H9 (cell line): Measurements from ENCODE around the gene TKTL1. TPM values are rescaled to one million over a fixed set of nuclear protein-coding genes. Genes with fewer than 3 reads are reported as not detected.
"Not testable (repeated sequence)": the region's sequence is repeated elsewhere in the genome, so short reads cannot be mapped to it uniquely, and the experiment has no call there.

Source experiments
- DNase-seq: peaks from one replicate; pipeline ENCODE4 v3.0.0-alpha.2; 2017
- H2AFZ ChIP-seq: one replicate; pipeline ENCODE4 v1.6.1; 2013; ENCODE audit warnings: mild to moderate bottlenecking, low read length, control low read depth, moderate library complexity
- H2AK5ac ChIP-seq: 2 replicates; pipeline ENCODE4 v1.6.1; 2013; ENCODE audit warnings: low read length, control low read depth, mixed read lengths; ENCODE audit not compliant: insufficient read length
- H2BK120ac ChIP-seq: one replicate; pipeline ENCODE4 v1.6.1; 2013; ENCODE audit warnings: low read depth, mild to moderate bottlenecking, low read length, control low read depth, inconsistent platforms; ENCODE audit not compliant: poor library complexity, severe bottlenecking
- H2BK12ac ChIP-seq: 2 replicates; pipeline ENCODE4 v1.6.1; 2013; ENCODE audit warnings: low read length, control low read depth, mixed read lengths, low read depth; ENCODE audit not compliant: insufficient read length
- H2BK15ac ChIP-seq: 2 replicates; pipeline ENCODE4 v1.6.1; 2013; ENCODE audit warnings: low read depth, low read length, control low read depth
- H2BK20ac ChIP-seq: one replicate; pipeline ENCODE4 v1.6.1; 2013; ENCODE audit warnings: low read depth, mild to moderate bottlenecking, low read length, control low read depth, inconsistent platforms; ENCODE audit not compliant: poor library complexity, severe bottlenecking
- H2BK5ac ChIP-seq: 2 replicates; pipeline ENCODE4 v1.6.1; 2013; ENCODE audit warnings: low read length, control low read depth, mixed read lengths; ENCODE audit not compliant: insufficient read length
- H3K14ac ChIP-seq: 2 replicates; pipeline ENCODE4 v1.6.1; 2013; ENCODE audit warnings: low read length, control low read depth; ENCODE audit not compliant: insufficient read depth
- H3K18ac ChIP-seq: 2 replicates; pipeline ENCODE4 v1.6.1; 2013; ENCODE audit warnings: low read depth, mild to moderate bottlenecking, mixed read lengths, low read length, control low read depth; ENCODE audit not compliant: insufficient read length
- H3K23ac ChIP-seq: 2 replicates; pipeline ENCODE4 v1.6.1; 2013; ENCODE audit warnings: low read length, control low read depth, mixed read lengths, low read depth; ENCODE audit not compliant: insufficient read length
- H3K23me2 ChIP-seq: 2 replicates; pipeline ENCODE4 v1.6.1; 2013; ENCODE audit warnings: low read depth, mild to moderate bottlenecking, mixed read lengths, low read length, control low read depth; ENCODE audit not compliant: insufficient read length, poor library complexity, severe bottlenecking
- H3K27ac ChIP-seq: 2 replicates; pipeline ENCODE4 v1.5.1; 2013; ENCODE audit warnings: low read length, control low read depth, mixed read lengths, low read depth; ENCODE audit not compliant: insufficient read length
- H3K27me3 ChIP-seq: 2 replicates; pipeline ENCODE4 v1.6.1; 2013; ENCODE audit warnings: low read length, control low read depth, inconsistent platforms; ENCODE audit not compliant: insufficient read depth
- H3K4ac ChIP-seq: 2 replicates; pipeline ENCODE4 v1.6.1; 2013; ENCODE audit warnings: low read depth, mild to moderate bottlenecking, control low read depth, inconsistent platforms, low read length, moderate library complexity
- H3K4me1 ChIP-seq: 2 replicates; pipeline ENCODE4 v1.6.1; 2013; ENCODE audit warnings: low read length, control low read depth, inconsistent platforms; ENCODE audit not compliant: insufficient read depth
- H3K4me2 ChIP-seq: 2 replicates; pipeline ENCODE4 v1.6.1; 2013; ENCODE audit warnings: low read length, control low read depth, mixed read lengths; ENCODE audit not compliant: insufficient read length, insufficient read depth
- H3K56ac ChIP-seq: 2 replicates; pipeline ENCODE4 v1.6.1; 2013; ENCODE audit warnings: low read depth, mild to moderate bottlenecking, mixed read lengths, low read length, control low read depth; ENCODE audit not compliant: insufficient read length
- H3K79me1 ChIP-seq: 2 replicates; pipeline ENCODE4 v1.6.1; 2013; ENCODE audit warnings: low read depth, mild to moderate bottlenecking, moderate library complexity, low read length, control low read depth, inconsistent platforms; ENCODE audit not compliant: insufficient read depth, poor library complexity, severe bottlenecking
- H3K79me2 ChIP-seq: 2 replicates; pipeline ENCODE4 v1.6.1; 2013; ENCODE audit warnings: low read length, control low read depth, inconsistent platforms; ENCODE audit not compliant: insufficient read depth
- H3K9ac ChIP-seq: 2 replicates; pipeline ENCODE4 v1.6.1; 2013; ENCODE audit warnings: low read length, control low read depth, mixed read lengths; ENCODE audit not compliant: insufficient read length; ENCODE audit errors: extremely low read depth
- H3K9me3 ChIP-seq: one replicate; pipeline ENCODE4 v1.6.1; 2013; ENCODE audit warnings: low read depth, low read length, inconsistent platforms; ENCODE audit not compliant: control insufficient read depth
- H3T11ph ChIP-seq: one replicate; pipeline ENCODE4 v1.6.1; 2013; ENCODE audit warnings: mild to moderate bottlenecking, low read length, control low read depth, inconsistent platforms
- H4K20me1 ChIP-seq: one replicate; pipeline ENCODE4 v1.6.1; 2013; ENCODE audit not compliant: control insufficient read depth, insufficient read length, insufficient read depth
- H4K5ac ChIP-seq: 2 replicates; pipeline ENCODE4 v1.6.1; 2013; ENCODE audit warnings: low read depth, mild to moderate bottlenecking, mixed read lengths, low read length, control low read depth; ENCODE audit not compliant: insufficient read length
- H4K8ac ChIP-seq: replicated peaks from 2 replicates; pipeline ENCODE4 v1.6.1; 2013; ENCODE audit warnings: low read length, control low read depth, mixed read lengths, low read depth; ENCODE audit not compliant: insufficient read length
- H4K91ac ChIP-seq: 2 replicates; pipeline ENCODE4 v1.6.1; 2013; ENCODE audit warnings: low read depth, mild to moderate bottlenecking, moderate library complexity, mixed read lengths, low read length, control low read depth; ENCODE audit not compliant: insufficient read length
- H3K27ac Mint-ChIP-seq, 3 experiments: 2 replicates in 2 of 3; 3 replicates in 1 of 3; pipeline ENCODE4 v1.8.0; 2020 to 2021; ENCODE audit warnings: mixed read lengths in 3 of 3, mild to moderate bottlenecking in 1 of 3, moderate library complexity in 1 of 3
- H3K27me3 Mint-ChIP-seq: 2 replicates; pipeline ENCODE4 v1.8.0; 2021; ENCODE audit warnings: low read depth, mild to moderate bottlenecking, moderate library complexity, mixed read lengths
- H3K36me3 Mint-ChIP-seq, 3 experiments: 2 replicates in 2 of 3; 3 replicates in 1 of 3; pipeline ENCODE4 v1.8.0; 2020 to 2021; ENCODE audit warnings: low read depth in 3 of 3, mixed read lengths in 3 of 3; ENCODE audit not compliant: insufficient read depth in 1 of 3
- H3K4me1 Mint-ChIP-seq, 2 experiments: 2 replicates each; pipeline ENCODE4 v1.8.0; 2020; ENCODE audit warnings: mixed read lengths in 2 of 2
- H3K4me3 Mint-ChIP-seq, 2 experiments: 2 replicates in 1 of 2; 3 replicates in 1 of 2; pipeline ENCODE4 v1.8.0; 2020 to 2021; ENCODE audit warnings: mild to moderate bottlenecking in 2 of 2, mixed read lengths in 2 of 2, moderate library complexity in 1 of 2
- H3K9me3 Mint-ChIP-seq, 2 experiments: 2 replicates in 1 of 2; 3 replicates in 1 of 2; pipeline ENCODE4 v1.8.0; 2020; ENCODE audit warnings: mild to moderate bottlenecking in 2 of 2, mixed read lengths in 2 of 2, moderate library complexity in 1 of 2
- WGBS: extraction: QIAGEN DNeasy Blood & Tissue Kit; methylation state at CpG from one replicate; pipeline ENCODE4 v1.1.7; 2013; ENCODE audit warnings: missing lambda C conversion rate, low lambda C conversion rate, mixed read lengths; ENCODE audit not compliant: insufficient read length; ENCODE audit errors: extremely low coverage; 5-methylcytosine and 5-hydroxymethylcytosine counted together
- total RNA-seq: library from RNA; stranded (reverse); gene quantifications from 2 replicates; pipeline ENCODE4 v1.2.1, GENCODE V29; 2021

The TKTL1 gene
- total RNA-seq, 1 experiment from 2014 or later = not detected

DNA sequence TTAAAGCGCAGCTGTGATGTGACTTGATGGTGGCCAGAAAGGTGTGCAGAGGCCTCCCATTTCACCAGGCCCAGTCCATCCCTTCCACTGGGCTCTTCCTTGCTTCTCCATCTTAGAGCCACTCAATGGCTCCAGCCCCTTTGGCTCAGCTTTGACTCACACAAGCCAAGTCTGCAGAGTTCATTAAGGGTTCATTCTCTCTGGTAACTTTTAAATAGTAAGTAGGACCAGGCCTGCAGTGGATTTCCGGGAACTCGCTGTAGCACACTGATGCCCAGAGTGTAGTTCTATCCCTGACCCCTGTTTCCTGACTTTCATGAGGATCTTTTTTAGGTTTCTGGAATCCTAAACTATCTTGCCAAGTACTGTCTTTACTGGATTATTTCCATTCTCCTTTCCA is 26.4 kb upstream of the TKTL1 start:
- not testable (repeated sequence) for H3K4ac ChIP-seq, H2BK15ac ChIP-seq, H3K27ac ChIP-seq, H3K36me3 Mint-ChIP-seq, H4K5ac ChIP-seq, H3K14ac ChIP-seq, H3K27ac Mint-ChIP-seq, H4K8ac ChIP-seq, H4K20me1 ChIP-seq, H2AK5ac ChIP-seq, H3K9me3 Mint-ChIP-seq, H3K79me1 ChIP-seq, H2BK120ac ChIP-seq, H3K4me1 ChIP-seq, H3K27me3 Mint-ChIP-seq, H3K9me3 ChIP-seq, DNase-seq, H3K9ac ChIP-seq, H3K4me3 Mint-ChIP-seq, H2BK12ac ChIP-seq, H4K91ac ChIP-seq, H3K23me2 ChIP-seq, H3K4me1 Mint-ChIP-seq, H3T11ph ChIP-seq, H2BK5ac ChIP-seq, H3K23ac ChIP-seq, H3K56ac ChIP-seq, H3K18ac ChIP-seq, H3K27me3 ChIP-seq, H2BK20ac ChIP-seq, H3K4me2 ChIP-seq, H3K79me2 ChIP-seq, H2AFZ ChIP-seq
- WGBS = no CpG with 5 or more reads among the region's 3 CpGs

DNA sequence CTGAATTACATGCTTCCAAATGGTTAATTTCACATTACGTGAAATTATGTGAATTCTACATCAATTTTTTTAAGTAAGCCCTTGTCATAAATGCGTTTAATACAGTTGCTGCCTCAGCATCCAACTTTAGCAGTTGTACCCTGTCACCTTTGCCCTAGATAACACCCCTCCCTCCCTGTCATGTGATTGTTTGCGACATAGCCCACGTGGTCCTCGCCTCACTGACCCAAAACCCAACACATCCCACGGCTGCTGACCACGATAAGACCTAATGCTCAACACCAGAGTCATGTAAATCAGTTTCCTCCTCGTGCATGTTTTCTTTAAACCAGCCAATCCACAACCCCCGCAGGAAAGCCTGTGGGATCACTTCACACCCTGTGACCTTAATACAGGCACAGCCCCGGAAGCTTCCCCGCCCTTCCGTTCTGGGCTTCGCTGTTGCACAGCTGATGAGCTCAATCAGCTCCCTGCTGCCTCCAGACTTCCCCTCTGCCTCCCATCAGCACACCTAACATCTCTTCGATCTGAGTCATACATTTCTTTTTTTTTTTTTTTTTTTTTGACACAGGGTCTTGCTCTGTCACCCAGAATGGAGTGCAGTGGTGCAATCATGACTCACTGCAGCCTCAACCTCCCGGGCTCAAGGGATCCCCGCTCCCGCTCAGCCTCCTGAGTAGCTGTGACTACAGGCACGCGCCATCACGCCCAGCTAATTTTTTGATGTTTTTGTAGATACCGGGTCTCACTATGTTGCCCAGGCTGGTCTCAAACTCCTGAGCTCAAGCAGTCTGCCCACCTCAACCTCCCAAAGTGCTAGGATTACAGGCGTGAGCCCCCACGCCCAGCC is 10.9 kb upstream of the TKTL1 start:
- H3K9me3 Mint-ChIP-seq, H3K27me3 Mint-ChIP-seq, H2BK20ac ChIP-seq, H3K27ac ChIP-seq, H4K8ac ChIP-seq, H3T11ph ChIP-seq, H3K27ac Mint-ChIP-seq, H3K4ac ChIP-seq, H2AFZ ChIP-seq, H3K79me1 ChIP-seq, H3K14ac ChIP-seq, H3K56ac ChIP-seq, DNase-seq, H3K4me1 Mint-ChIP-seq, H2BK5ac ChIP-seq, H2BK12ac ChIP-seq, H3K9me3 ChIP-seq, H3K79me2 ChIP-seq, H3K18ac ChIP-seq, H4K91ac ChIP-seq, H4K5ac ChIP-seq, H3K9ac ChIP-seq, H2AK5ac ChIP-seq, H2BK120ac ChIP-seq, H3K4me2 ChIP-seq, H3K27me3 ChIP-seq, H4K20me1 ChIP-seq, H3K23me2 ChIP-seq, H2BK15ac ChIP-seq, H3K23ac ChIP-seq, H3K4me3 Mint-ChIP-seq, H3K36me3 Mint-ChIP-seq, H3K4me1 ChIP-seq: not testable (repeated sequence)
- no CpG with 5 or more reads among the region's 23 CpGs for WGBS
